Measurements from ENCODE around the gene TNFSF10. TPM values are rescaled to one million over a fixed set of nuclear protein-coding genes. Genes with fewer than 3 reads are reported as not detected.

Gene TNFSF10
- total RNA-seq (2011; cell fraction: chromatin; rRNA removed; ENCODE audit: low replicate concordance): not detected in 2 replicates
- 0.53 TPM in 1 of 2 replicates, not detected in the other for total RNA-seq (2011; cell fraction: nucleolus; rRNA removed)
- total RNA-seq (2011; cell fraction: nucleoplasm; rRNA removed): not detected in 2 replicates
- 0.33 TPM in 1 of 2 replicates, not detected in the other for total RNA-seq (2014; rRNA removed)
- total RNA-seq (2014; rRNA removed; fragmentation: Illumina TruSeq; extraction: Trizol): 0.33 and 0.35 TPM in 2 replicates
- total RNA-seq (2015; rRNA removed; fragmentation: Illumina TruSeq; extraction: Trizol): 1.3 and 1.4 TPM in 2 replicates
- total RNA-seq (2021): 0.13 and 0.36 TPM in 2 replicates
- polyA plus RNA-seq (2011; rRNA removed): 0.05 and 0.07 TPM in 2 replicates
- polyA plus RNA-seq (2011; cell fraction: cytosol; rRNA removed): not detected in 2 replicates
- polyA plus RNA-seq (2011; cell fraction: nucleus; rRNA removed): not detected in 2 replicates
- 1.7 and 3.8 TPM in 2 replicates for polyA plus RNA-seq (2012)
- 0.39 and 0.43 TPM in 2 replicates for polyA plus RNA-seq (2014; fragmentation: Illumina TruSeq; extraction: Trizol)
- polyA plus RNA-seq (2014; fragmentation: Nextera tagmentation; extraction: Ambion mirVana): under 1 TPM; 0.21 TPM
- polyA plus RNA-seq (2014; rRNA removed): 0.19 and 0.52 TPM in 2 replicates
- not detected in 2 replicates for polyA minus RNA-seq (2011; rRNA and poly(A)+ RNA removed)
- polyA minus RNA-seq (2011; cell fraction: cytosol; rRNA and poly(A)+ RNA removed): not detected in 2 replicates
- not detected in 2 replicates for polyA minus RNA-seq (2011; cell fraction: nucleus; rRNA and poly(A)+ RNA removed)
- percentile 34 among the genes with signal in this experiment for Bru-seq, nascent RNA
- BruChase-seq, experiment 1, labeled RNA remaining after a 2-hour chase: percentile 30 among the genes with signal in this experiment
- BruChase-seq, experiment 2, labeled RNA remaining after a 6-hour chase: percentile 25 among the genes with signal in this experiment
- long read RNA-seq, experiment 1: 0 reads
- long read RNA-seq, experiment 2: 0 reads
- long read RNA-seq, experiment 3: 0 reads

DNA sequence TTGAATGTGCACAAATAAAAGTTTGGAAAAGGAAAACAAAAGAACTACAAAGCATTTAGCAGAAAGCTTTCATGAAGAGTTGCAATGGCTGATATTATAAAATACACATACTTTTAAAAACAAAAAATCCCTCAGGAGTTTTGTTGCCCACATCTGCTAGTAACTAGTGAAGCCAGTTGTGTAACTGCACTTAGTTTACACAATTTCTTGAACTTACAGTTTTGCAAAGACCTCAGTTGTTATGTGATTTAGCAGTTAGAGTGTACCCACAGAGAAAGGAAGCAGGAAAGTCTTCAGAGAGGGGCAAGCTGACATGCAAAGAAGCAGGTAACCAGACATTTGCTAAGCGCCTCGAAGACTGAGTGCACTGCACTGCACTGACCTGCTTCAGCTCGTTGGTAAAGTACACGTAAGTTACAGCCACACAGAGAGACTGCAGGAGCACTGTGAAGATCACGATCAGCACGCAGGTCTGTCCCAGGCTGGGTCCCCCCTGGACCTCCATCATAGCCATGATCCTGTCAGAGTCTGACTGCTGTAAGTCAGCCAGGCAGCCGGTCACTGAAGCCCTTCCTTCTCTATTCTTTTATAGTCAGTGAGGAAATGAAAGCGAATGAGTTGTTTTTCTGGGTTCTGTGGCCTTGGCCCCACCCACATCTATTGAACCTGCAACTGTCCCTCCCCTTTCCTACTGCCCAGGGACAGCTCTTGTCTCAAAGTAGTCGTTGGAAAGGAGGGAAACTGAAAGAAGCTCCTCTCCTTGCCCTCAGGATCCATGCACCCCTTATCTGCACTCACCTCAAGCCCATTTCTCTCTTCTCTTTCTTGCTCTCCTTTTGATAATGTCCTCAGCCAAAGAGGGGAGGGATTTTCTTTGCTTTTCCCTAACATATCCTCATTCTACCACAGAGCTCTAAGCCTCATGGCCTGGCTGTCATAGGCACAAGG lies at the start of gene TNFSF10:
Gene TNFSF10, minus strand, starts transcription at position 560 of the 948 bp plus-strand sequence. Its CDS starts 46 bp downstream, at position 514.
- ATAC-seq (peak; percentile 82), DNase-seq (ENCODE audit: extremely low read depth in 1 of 4, low spot score in 3 of 4) (peak in 2 of 4 experiments; percentile 13 to 48), FAIRE-seq (no peak)
- peaks cover 0 to 5% of the 10 kb centered on the region in 2 experiments; a peak in 3 of 5 replicates for H3K4me1 ChIP-seq (replicated peaks in 1 of 2; ENCODE audit: control insufficient read depth in 2 of 2, insufficient read depth in 2 of 2, low read length in 2 of 2)
- H3K27ac ChIP-seq (ENCODE audit: extremely low read depth, low read depth, low read length): peak within 1 kb of the TSS; percentile 24; the same call in 1 of the 3 replicates
- H3K9me1 ChIP-seq (ENCODE audit: control insufficient read depth, insufficient read depth, low read length): no peaks in the 10 kb centered on the region
- H3K4me2 ChIP-seq (ENCODE audit: insufficient read depth, low read length): peak within 1 kb of the TSS; percentile 74
- H3K9ac ChIP-seq (ENCODE audit: insufficient read depth in 1 of 2, low read depth in 2 of 2, low read length in 2 of 2): peak within 1 kb of the TSS; percentile 26 to 91; a peak in 2 of 4 replicates
- intact Hi-C loops (cut with micrococcal nuclease) (no loop called here), in situ Hi-C loops (cut with MboI) (no loop called here)
- BruUV-seq (replicated peaks): TSS peak; percentile 57
- no peaks in the 10 kb centered on the region for H3K27me3 ChIP-seq (ENCODE audit: control insufficient read depth in 2 of 2, insufficient read depth in 2 of 2, low read length in 2 of 2)
- peak within 1 kb of the TSS; percentile 97 for H2AFZ ChIP-seq (ENCODE audit: low read depth, low read length)
- ChIA-PET POLR2A (interaction anchor here (0.5 to 1.4 kb wide), 5 partner anchors 7 to 1348 kb away, joined by 3 to 5 read pairs (median 4); no protein-coding TSS in a partner anchor), CTCF (ENCODE audit: low intra/inter-chr PET ratio) (no interaction called here)
- H3K4me3 ChIP-seq: peak within 1 kb of the TSS; percentile 12; the same call in 1 of the 2 replicates
- no peaks in the 10 kb centered on the region for H3K9me3 ChIP-seq (replicated peaks; ENCODE audit: control insufficient read depth, insufficient read depth, low read depth, low read length)
- 13% methylated on average over 8 of the region's 9 CpGs for WGBS (ENCODE audit: insufficient coverage, low coverage, missing lambda C conversion rate)
- H3K79me2 ChIP-seq (ENCODE audit: control insufficient read depth, insufficient read depth, low read length): no peaks in the 10 kb centered on the region
- no peaks in the 10 kb centered on the region for H4K20me1 ChIP-seq (replicated peaks; ENCODE audit: control insufficient read depth, insufficient read depth, low read length)
- H3K36me3 ChIP-seq (ENCODE audit: control insufficient read depth, insufficient read depth, low read length): no peaks in the 10 kb centered on the region
- TF ChIP-seq ZFX (CRISPR knock-in tag; IDR thresholded peaks at IDR 0.05): no peak
- TF ChIP-seq WHSC1 (IDR thresholded peaks at IDR 0.05; ENCODE audit: low read length): no peak
- no peak for TF ChIP-seq ATF7 (IDR thresholded peaks at IDR 0.05)
- TF ChIP-seq RB1 (IDR thresholded peaks at IDR 0.05; ENCODE audit: low read depth): no peak
- no peak for TF ChIP-seq BDP1 (IDR thresholded peaks at IDR 0.05; ENCODE audit: insufficient read depth, insufficient read length)
- TF ChIP-seq GATAD2B (IDR thresholded peaks at IDR 0.05; ENCODE audit: borderline replicate concordance): no peak
- TF ChIP-seq, protein P1, sequence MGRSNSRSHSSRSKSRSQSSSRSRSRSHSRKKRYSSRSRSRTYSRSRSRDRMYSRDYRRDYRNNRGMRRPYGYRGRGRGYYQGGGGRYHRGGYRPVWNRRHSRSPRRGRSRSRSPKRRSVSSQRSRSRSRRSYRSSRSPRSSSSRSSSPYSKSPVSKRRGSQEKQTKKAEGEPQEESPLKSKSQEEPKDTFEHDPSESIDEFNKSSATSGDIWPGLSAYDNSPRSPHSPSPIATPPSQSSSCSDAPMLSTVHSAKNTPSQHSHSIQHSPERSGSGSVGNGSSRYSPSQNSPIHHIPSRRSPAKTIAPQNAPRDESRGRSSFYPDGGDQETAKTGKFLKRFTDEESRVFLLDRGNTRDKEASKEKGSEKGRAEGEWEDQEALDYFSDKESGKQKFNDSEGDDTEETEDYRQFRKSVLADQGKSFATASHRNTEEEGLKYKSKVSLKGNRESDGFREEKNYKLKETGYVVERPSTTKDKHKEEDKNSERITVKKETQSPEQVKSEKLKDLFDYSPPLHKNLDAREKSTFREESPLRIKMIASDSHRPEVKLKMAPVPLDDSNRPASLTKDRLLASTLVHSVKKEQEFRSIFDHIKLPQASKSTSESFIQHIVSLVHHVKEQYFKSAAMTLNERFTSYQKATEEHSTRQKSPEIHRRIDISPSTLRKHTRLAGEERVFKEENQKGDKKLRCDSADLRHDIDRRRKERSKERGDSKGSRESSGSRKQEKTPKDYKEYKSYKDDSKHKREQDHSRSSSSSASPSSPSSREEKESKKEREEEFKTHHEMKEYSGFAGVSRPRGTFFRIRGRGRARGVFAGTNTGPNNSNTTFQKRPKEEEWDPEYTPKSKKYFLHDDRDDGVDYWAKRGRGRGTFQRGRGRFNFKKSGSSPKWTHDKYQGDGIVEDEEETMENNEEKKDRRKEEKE (IDR thresholded peaks at IDR 0.05; ENCODE audit: borderline replicate concordance in 1 of 2, control insufficient read depth in 1 of 2, low read depth in 2 of 2, low read length in 1 of 2): no peak
- TF ChIP-seq TRIM24 (IDR thresholded peaks at IDR 0.05): no peak
- no peak for TF ChIP-seq LARP7 (IDR thresholded peaks at IDR 0.05)
- TF ChIP-seq, protein P2, sequence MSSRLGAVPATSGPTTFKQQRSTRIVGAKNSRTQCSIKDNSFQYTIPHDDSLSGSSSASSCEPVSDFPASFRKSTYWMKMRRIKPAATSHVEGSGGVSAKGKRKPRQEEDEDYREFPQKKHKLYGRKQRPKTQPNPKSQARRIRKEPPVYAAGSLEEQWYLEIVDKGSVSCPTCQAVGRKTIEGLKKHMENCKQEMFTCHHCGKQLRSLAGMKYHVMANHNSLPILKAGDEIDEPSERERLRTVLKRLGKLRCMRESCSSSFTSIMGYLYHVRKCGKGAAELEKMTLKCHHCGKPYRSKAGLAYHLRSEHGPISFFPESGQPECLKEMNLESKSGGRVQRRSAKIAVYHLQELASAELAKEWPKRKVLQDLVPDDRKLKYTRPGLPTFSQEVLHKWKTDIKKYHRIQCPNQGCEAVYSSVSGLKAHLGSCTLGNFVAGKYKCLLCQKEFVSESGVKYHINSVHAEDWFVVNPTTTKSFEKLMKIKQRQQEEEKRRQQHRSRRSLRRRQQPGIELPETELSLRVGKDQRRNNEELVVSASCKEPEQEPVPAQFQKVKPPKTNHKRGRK (tag; IDR thresholded peaks at IDR 0.05): no peak
- TF ChIP-seq POLR2AphosphoS2 (IDR thresholded peaks at IDR 0.05; ENCODE audit: low read length): no peak
- TF ChIP-seq MCM5 (IDR thresholded peaks at IDR 0.05; ENCODE audit: low read depth): no peak
- TF ChIP-seq GTF2E2 (tag; IDR thresholded peaks at IDR 0.05): no peak
- no peak for TF ChIP-seq CEBPB (tag; IDR thresholded peaks at IDR 0.05)

Measured in K562 (cell line).